Measurements from ENCODE around the gene RCBTB1.

DNA sequence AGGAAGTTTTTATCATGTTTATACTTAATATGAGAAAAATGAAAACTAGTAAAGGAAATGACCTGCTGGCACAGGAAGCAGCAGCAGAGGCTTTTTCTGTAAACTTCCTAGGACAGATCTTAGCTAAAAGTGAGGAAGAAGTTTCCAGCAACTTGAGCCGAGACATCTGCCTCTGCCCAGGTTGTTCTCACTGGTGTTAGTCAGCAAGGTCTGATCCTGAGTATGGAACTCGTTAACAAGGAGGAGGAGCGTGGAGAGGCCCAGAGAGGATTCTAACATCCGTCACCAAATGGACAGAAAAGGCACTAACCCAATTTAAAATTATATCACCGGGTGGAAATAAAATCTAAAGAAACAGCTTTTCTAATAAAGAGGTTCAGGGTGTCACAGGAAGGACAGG is 46.0 kb downstream of the RCBTB1 start:
- TF ChIP-seq POLR2A (IDR thresholded peaks at IDR 0.05) (no peak), EP300 (IDR thresholded peaks at IDR 0.05) (no peak)
- TF ChIP-seq, protein P1, sequence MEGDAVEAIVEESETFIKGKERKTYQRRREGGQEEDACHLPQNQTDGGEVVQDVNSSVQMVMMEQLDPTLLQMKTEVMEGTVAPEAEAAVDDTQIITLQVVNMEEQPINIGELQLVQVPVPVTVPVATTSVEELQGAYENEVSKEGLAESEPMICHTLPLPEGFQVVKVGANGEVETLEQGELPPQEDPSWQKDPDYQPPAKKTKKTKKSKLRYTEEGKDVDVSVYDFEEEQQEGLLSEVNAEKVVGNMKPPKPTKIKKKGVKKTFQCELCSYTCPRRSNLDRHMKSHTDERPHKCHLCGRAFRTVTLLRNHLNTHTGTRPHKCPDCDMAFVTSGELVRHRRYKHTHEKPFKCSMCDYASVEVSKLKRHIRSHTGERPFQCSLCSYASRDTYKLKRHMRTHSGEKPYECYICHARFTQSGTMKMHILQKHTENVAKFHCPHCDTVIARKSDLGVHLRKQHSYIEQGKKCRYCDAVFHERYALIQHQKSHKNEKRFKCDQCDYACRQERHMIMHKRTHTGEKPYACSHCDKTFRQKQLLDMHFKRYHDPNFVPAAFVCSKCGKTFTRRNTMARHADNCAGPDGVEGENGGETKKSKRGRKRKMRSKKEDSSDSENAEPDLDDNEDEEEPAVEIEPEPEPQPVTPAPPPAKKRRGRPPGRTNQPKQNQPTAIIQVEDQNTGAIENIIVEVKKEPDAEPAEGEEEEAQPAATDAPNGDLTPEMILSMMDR (IDR thresholded peaks at IDR 0.05): no peak
